HL-60 (cell line): ENCODE data around the gene PLOD1.
"Not testable (repeated sequence)": the region's sequence is repeated elsewhere in the genome, so short reads cannot be mapped to it uniquely, and the experiment has no call there.

ENCODE experiments used
- DNase-seq, 2 experiments: peaks; one replicate each; pipeline ENCODE4 v3.0.0-alpha.2; 2010 to 2020; ENCODE audit warnings: low read depth in 1 of 2, low spot score in 1 of 2
- H3K27ac ChIP-seq: fragments of 250-450 bp; sonication (Bioruptor Pico); replicated peaks from 2 replicates; pipeline ENCODE4 v1.5.1; 2020; ENCODE audit warnings: mild to moderate bottlenecking, moderate library complexity
- H3K27me3 ChIP-seq: fragments of 250-450 bp; sonication (Bioruptor Pico); 2 replicates; pipeline ENCODE4 v1.5.1; 2021; ENCODE audit warnings: mild to moderate bottlenecking, moderate library complexity; ENCODE audit not compliant: insufficient read depth, poor library complexity, severe bottlenecking
- H3K4me3 ChIP-seq: replicated peaks from 2 replicates; pipeline ENCODE4 v1.5.1; 2011; ENCODE audit warnings: mild to moderate bottlenecking, control low read depth, low read length; ENCODE audit not compliant: insufficient read depth
- GABPA ChIP-seq: IDR thresholded peaks from 2 replicates; pipeline ENCODE4 v1.6.1; 2012; ENCODE audit warnings: low read depth
- POLR2AphosphoS5 ChIP-seq: IDR thresholded peaks from 2 replicates; pipeline ENCODE4 v1.6.1; 2012; ENCODE audit warnings: low read depth
- SPI1 ChIP-seq: IDR thresholded peaks from 2 replicates; pipeline ENCODE4 v1.6.1; 2012; ENCODE audit warnings: low read depth, mild to moderate bottlenecking, borderline replicate concordance
- TF ChIP-seq, protein P1 (sequence below): IDR thresholded peaks from one replicate; pipeline ENCODE4 v1.5.1; 2011; ENCODE audit warnings: low read length, control low read depth, inconsistent platforms; ENCODE audit not compliant: insufficient read depth
- TF ChIP-seq, protein P2 (sequence below): IDR thresholded peaks from 2 replicates; pipeline ENCODE4 v1.6.1; 2012; ENCODE audit warnings: low read depth; ENCODE audit not compliant: insufficient replicate concordance

PLOD1 gene

DNA sequence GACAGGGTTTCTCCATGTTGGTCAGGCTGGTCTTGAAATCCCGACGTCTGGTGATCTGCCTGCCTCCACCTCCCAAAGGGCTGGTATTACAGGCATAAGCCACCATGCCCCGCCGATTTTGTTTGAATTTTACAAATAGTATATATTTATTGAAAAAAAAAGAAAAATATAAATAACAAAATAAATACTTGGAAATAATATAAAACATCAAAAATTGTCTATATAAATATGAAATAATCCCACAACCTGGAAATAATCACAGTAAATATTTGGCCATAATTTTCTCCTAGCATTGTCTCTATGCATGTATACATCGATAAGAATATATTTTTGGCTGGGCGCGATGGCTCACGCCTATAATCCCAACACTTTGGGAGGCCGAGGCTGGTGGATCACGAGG is 2.7 kb upstream of the PLOD1 start:
- TF ChIP-seq, protein P1, sequence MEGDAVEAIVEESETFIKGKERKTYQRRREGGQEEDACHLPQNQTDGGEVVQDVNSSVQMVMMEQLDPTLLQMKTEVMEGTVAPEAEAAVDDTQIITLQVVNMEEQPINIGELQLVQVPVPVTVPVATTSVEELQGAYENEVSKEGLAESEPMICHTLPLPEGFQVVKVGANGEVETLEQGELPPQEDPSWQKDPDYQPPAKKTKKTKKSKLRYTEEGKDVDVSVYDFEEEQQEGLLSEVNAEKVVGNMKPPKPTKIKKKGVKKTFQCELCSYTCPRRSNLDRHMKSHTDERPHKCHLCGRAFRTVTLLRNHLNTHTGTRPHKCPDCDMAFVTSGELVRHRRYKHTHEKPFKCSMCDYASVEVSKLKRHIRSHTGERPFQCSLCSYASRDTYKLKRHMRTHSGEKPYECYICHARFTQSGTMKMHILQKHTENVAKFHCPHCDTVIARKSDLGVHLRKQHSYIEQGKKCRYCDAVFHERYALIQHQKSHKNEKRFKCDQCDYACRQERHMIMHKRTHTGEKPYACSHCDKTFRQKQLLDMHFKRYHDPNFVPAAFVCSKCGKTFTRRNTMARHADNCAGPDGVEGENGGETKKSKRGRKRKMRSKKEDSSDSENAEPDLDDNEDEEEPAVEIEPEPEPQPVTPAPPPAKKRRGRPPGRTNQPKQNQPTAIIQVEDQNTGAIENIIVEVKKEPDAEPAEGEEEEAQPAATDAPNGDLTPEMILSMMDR = no peak
- TF ChIP-seq, protein P2, sequence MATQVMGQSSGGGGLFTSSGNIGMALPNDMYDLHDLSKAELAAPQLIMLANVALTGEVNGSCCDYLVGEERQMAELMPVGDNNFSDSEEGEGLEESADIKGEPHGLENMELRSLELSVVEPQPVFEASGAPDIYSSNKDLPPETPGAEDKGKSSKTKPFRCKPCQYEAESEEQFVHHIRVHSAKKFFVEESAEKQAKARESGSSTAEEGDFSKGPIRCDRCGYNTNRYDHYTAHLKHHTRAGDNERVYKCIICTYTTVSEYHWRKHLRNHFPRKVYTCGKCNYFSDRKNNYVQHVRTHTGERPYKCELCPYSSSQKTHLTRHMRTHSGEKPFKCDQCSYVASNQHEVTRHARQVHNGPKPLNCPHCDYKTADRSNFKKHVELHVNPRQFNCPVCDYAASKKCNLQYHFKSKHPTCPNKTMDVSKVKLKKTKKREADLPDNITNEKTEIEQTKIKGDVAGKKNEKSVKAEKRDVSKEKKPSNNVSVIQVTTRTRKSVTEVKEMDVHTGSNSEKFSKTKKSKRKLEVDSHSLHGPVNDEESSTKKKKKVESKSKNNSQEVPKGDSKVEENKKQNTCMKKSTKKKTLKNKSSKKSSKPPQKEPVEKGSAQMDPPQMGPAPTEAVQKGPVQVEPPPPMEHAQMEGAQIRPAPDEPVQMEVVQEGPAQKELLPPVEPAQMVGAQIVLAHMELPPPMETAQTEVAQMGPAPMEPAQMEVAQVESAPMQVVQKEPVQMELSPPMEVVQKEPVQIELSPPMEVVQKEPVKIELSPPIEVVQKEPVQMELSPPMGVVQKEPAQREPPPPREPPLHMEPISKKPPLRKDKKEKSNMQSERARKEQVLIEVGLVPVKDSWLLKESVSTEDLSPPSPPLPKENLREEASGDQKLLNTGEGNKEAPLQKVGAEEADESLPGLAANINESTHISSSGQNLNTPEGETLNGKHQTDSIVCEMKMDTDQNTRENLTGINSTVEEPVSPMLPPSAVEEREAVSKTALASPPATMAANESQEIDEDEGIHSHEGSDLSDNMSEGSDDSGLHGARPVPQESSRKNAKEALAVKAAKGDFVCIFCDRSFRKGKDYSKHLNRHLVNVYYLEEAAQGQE = no peak
- no peak for TF ChIP-seq GABPA
- no peak for TF ChIP-seq POLR2AphosphoS5
- no peak for TF ChIP-seq SPI1
- Histone ChIP-seq H3K4me3 (no peak overlapping the region), H3K27me3 (no peaks in the 10 kb centered on the region), H3K27ac (no peak overlapping the region)
- no peak for DNase-seq

DNA sequence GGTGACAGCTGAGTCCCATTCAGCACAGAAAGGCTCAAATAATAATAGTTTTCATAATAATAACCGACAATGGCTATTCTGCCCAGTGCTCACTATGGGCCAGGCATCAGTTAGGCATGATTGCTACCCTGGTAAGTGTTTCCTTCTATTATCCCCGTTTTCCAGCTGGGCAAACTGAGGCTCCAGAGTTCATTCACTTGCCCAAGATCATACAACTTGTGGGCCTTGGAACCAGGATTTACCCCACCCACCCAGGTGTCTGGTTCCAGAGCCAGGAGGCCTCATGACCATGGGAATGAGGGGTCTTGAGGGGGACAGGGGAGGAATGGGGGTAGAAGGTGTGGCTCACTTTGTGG is 518 bp downstream of the PLOD1 start:
- TF ChIP-seq, protein P1 = no peak
- TF ChIP-seq POLR2AphosphoS5 = no peak
- TF ChIP-seq, protein P2 = no peak
- TF ChIP-seq SPI1 = no peak
- no peak for TF ChIP-seq GABPA
- no peak for DNase-seq
- peak overlapping the region; percentile 65 for H3K27ac ChIP-seq

DNA sequence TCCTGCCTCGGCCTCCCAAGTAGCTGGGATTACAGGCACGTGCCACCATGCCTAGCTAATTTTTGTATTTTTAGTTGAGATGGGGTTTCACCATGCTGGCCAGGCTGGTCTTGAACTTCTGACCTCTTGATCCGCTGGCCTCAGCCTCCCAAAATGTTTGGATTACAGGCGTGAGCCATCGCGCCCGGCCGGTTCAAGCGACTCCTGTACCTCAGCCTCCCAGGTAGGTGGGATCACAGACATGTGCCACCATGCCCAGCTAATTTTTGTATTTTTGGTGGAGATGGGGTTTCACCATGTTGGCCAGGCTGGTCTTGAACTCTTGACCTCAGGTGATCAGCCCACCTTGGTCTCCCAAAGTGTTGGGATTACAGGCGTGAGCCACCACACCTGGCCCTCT is 1.2 kb downstream of the PLOD1 start:
- not testable (repeated sequence) for H3K27ac ChIP-seq, DNase-seq, H3K27me3 ChIP-seq, H3K4me3 ChIP-seq

More for the DNA sequence above, 518 bp downstream of the PLOD1 start:
- Histone ChIP-seq H3K27me3 (no peaks in the 10 kb centered on the region), H3K4me3 (peak overlapping the region; percentile 76)

DNA sequence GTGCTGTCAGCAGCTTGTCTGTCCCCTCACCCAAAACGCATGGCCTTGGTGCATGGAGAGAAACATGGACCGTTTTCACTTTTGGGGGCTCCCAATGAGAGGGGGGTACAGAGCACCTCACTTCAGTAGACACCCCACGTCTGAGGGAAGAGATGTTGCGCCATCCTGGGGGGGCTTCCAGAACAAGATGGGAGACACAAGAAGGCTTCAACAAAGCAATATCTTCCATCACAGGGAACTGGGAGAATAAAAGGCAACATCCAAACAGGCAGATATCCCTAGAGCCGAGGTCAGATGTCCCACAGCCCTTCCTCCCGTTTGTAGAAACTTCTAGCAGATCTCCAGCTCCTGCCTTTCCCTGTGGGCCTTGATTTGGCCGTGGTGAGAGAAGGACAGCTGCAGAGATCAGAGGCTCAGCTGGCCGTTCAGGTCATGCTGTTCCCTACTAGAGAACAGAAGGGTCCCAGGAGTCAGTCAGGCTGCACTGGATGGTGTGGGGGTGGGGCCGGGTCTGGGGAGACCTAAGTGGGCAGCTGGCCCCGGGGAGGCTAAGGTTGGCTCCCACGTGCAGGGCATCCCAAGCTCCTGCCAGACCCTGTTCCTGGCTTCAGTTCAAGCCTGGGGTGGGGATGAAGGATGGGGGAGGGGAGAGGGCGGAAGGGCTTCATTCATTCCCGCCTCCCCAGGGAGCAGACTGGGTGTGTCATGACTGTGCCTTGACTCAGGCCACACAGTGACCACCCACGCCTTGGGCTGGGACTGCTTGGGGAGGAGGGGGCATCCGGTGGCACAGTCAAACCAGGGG is 4.4 kb downstream of the PLOD1 start:
- TF ChIP-seq POLR2AphosphoS5 = no peak
- no peak for TF ChIP-seq SPI1
- H3K27me3 ChIP-seq = no peaks in the 10 kb centered on the region
- no peak overlapping the region for H3K4me3 ChIP-seq
- H3K27ac ChIP-seq = no peak overlapping the region
- no peak for DNase-seq

DNA sequence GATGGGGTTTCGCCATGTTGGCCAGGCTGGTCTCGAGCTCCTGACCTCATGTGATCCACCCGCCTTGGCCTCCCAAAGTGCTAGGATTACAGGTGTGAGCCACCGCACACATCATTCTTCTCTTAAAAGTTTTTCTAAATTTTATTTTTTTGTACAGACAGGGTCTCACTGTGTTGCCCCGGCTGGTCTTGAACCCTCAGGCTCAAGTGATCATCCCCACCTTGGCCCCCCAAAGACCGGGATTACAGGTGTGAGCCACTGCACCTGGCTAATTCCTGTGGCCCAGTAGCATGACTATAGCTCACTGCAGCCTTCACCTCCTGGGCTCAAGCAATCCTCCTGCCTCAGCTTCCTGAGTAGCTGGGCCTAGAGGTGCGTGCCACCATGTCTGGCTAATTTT is 5.3 kb downstream of the PLOD1 start:
- not testable (repeated sequence) for H3K27ac ChIP-seq, DNase-seq

More for the DNA sequence above, 5.3 kb downstream of the PLOD1 start:
- not testable (repeated sequence) for H3K4me3 ChIP-seq, H3K27me3 ChIP-seq
